Stimulated activated CD8-positive, alpha-beta memory T cell treated with anti-CD3 and anti-CD28 coated beads, Interleukin-4, amount 100 ng/mL, for 4 hours (primary cell): ENCODE results near the gene CHST15.
"Not testable (repeated sequence)": the region's sequence is repeated elsewhere in the genome, so short reads cannot be mapped to it uniquely, and the experiment has no call there.

ENCODE experiments used
- DNase-seq, 2 donors: peaks; one replicate each; pipeline ENCODE4 v3.0.0-alpha.2; 2020; ENCODE audit warnings: low read depth in 2 of 2, low spot score in 1 of 2

CHST15 gene

DNA sequence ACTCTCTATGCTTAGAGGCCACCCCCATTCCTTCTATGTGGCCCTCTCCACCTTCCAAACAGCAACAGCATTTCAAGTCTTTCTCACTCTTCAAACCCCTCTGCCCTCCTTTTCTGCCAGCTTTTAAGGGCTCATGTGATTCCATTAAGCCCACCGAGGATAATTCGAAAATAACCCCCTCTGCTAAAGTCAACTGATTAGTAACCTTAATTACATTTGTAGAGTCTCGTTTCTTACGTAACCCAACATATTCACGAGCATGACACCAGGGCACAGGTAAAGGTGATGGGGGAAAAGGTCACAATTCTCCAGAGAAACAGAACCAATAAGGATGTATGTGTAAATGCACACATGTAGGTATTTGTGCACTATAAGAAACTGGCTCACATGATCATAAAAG lies 6.7 kb upstream of the CHST15 start:
- no peak for DNase-seq

DNA sequence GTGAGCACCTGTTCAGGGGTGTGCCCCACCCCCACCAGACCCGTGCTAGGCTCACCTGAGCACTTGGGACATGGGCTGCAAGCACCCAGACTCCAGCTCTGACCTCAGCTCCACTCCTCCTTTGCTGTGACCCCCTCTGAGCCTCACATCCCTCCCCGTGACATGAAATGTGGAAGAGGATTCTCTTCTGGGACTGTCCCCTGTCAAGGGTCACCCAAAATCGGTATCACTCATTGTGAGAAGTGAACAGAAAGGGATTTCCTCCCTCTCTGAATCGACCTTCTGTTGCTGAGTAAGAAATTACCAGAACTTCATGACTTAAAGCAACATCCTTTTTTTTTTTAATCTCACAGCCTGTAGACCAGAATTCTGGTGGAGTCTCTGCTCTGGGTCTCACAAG lies 6.2 kb upstream of the CHST15 start:
- no peak for DNase-seq

DNA sequence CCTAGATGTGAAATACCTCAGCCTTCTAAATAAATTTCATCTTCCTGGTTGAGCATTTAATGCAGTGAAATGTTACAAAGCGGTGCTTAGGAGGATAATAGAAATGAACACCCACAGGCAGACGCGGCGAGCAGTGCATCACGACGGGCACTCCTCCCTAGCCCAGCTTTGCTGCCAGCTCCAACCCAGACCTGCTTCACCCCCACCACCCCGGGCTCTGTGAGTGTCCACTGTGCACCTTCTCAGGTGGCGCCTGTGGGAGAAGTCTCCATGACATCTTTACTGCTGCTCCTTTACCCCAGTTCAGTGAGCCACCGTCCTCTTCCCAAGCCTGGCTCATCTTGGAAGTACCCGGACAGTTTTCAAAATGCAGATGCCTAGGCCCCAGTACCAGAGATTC lies 5.2 kb upstream of the CHST15 start:
- DNase-seq: no peak

GRCh38 chr10:124097883-124098282 lies 4.5 kb upstream of the CHST15 start:
- DNase-seq: no peak

- no peak for DNase-seq
Observed at GRCh38 chr10:124096494-124096893, 3.1 kb upstream of the CHST15 start.

DNA sequence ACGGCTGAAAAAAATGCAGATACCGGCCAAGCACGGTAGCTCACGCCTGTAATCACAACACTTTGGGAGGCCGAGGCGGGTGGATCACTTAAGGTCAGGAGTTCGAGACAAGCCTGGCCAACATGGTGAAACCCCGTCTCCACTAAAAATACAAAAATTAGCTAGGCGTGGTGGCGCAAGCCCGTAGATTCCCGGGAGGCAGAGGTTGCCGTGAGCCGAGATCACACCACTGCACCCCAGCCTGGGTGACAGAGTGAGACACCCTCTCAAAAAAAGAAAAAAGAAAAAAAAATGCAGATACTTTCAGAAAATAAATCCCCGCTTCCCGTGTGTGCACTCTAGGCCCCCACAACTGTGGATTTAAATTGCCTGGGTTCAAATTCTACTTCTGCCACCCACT lies 2.4 kb upstream of the CHST15 start:
- DNase-seq: not testable (repeated sequence)

DNA sequence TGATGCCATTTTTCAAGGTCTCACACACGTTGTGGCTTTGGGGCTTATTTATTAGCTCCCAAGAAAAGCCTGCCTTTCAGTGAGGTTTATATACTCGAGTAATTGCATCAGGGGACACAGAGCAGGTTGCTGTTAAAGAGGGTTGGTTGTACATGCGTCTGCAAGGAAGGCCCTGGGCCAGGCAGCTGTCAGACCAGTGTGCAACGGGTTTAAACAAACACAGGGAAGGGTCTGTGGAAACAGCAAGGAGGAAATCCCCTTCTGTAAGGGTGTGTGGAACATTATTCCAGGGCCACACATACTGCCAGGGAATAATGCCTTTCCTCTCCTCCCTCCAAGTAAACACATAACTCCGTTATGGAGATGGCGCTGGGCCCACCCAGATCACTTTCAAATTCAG lies 1.7 kb upstream of the CHST15 start:
- DNase-seq: no peak

GRCh38 chr10:124094419-124094785 lies 1.0 kb upstream of the CHST15 start:
- DNase-seq: no peak

GRCh38 chr10:124093774-124094418 lies 498 bp upstream of the CHST15 start:
- not testable (repeated sequence) for DNase-seq

DNA sequence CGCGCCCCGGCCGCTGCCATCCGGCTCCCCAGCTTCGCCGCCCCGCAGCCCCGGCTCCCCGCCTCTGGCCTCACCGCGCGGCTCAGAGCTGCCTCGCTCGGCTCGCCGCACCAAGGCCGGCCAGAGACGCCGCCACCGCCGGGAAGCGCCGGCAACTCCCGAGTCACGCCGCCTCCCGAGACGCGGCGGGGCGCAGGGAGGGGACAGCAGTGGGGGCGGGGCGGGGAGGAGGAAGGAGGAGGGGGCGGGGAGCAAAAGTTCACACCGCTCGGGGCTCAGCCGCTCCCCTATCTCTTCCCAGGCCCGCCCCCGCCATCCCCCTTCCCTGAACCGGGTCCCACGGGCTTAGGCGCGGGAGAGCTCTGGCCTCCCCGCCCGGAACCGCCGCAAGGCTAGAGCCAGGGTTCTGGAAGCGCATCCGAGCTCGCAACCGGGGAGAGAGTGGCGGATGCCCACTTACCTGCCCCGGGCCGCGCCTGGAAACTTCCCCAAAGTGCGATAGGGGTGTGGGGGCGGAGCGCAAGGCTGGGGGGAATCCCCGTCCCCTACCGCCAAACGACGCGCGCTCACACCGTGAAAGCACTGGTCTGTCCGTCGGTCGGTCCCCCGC lies 1.0 kb downstream of the CHST15 start:
- no peak for DNase-seq

GRCh38 chr10:124091646-124092249 lies 1.6 kb downstream of the CHST15 start:
- DNase-seq: no peak

- no peak for DNase-seq
Observed at GRCh38 chr10:124090601-124091209, 2.7 kb downstream of the CHST15 start.

GRCh38 chr10:124089859-124090258 lies 3.5 kb downstream of the CHST15 start:
- no peak for DNase-seq

- no peak for DNase-seq
Observed at GRCh38 chr10:124088915-124089314, 4.5 kb downstream of the CHST15 start.

DNA sequence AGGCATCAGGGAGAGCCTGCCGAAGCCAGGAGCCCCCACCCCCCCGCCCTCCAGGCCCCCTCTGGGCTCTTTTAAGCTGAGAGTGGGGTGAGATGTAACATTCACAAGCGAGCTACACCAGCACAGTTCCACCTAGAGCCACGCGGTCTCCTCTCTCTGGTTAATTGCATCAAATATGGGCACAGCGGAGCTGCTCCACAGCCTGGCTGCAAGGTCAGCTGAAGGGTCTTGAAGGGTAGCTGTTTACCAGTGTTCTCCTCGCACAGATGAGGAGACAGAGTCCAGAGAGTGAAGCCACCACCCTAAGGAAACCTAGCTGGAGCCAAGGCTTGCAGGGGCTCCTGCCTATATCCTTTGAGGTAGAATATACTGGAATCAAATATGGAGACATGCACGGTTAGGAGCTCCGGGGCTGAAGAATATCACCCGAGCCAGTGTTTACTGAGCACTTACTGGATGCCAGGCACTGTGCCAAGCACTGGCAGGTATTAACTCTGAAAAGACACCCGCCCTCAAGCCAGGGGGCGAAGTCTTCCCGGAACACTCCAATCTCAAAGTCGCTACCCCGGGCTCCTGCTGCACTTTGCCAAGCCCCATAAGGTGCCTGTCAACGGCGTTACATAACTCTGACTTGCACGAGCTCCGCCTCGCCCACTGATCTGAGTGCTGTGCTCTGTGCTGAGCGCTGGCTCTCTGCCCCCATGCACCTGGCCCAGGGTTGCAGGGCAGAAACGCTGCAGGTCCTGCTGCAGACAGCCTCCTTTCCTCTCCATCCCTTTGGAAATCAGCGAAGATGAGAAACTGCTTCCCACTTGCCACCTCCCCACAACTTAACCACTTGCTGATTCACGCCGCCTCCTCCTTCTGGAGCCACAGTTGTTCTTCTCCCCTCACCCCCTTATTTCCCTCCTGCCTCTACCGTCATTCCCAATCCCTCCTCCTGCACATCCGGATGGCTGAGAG lies 5.4 kb downstream of the CHST15 start:
- DNase-seq: no peak

DNA sequence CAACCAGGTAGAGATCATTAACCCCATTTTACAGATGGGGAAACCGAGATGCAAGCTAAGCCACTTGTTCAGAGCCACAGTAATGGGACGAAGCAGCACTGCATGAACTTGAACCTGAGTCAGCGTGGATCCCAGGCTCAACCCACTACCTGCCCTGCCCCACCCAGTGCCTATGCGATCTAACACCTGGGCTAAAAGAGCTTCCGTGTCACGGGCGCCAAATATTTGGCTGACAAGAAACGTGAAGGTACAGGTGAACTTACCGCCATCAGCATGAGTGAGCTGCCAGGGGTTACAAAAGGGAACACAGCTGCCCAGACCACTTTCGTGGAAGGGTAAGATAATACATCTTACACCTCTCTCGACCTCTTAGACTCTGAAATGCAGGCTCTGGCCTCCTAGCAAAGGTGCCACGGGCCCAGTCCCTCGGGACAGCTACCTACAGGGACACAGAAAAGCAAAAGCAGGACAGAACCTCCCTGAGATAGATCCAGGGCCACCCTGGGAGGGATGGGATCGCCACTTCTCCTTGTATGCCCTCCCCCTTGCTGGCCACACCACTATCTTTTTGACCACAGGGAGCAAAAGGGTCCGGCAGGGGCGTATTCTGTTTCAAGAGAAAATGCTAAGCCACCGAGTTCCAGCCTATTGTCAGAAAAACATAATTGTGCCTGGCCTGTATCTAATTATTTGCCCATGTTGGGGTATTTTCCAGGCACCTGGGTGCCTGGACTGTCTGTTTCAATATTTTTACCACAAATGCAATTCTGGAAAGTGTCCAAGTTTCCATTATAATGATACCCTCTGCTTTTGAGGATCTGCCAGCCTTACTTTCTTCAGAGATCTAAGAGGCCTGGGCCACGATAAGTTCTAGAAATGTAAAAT lies 6.4 kb downstream of the CHST15 start:
- no peak for DNase-seq

DNA sequence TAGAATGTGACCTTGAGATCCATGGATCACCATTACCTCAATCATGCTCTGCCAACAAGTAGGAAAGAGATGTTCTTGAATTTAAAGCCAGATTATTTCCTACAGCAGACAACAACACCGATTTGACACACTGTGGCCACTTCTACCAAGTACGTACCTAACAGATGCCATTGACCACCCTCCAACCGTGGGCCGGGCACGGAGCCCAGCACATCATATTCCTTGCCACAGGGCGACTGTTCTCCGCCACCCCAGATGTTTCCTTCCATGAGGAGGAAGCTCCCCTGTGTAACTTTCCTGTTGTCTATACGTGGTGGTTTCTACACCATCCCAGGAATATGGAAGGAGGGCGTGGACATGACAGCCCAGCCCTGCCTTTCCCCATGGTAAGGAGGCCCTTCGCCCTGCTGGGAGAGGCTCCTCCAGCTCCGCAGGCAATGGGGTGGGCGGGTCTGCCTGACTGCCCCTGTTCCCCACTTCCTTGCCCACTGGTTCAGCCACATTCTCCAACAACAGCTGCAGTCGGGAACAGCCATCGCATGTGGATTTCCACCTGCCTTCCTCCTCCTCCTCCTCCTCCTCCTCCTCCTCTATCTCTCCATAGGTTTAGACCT lies 7.2 kb downstream of the CHST15 start:
- no peak for DNase-seq

DNA sequence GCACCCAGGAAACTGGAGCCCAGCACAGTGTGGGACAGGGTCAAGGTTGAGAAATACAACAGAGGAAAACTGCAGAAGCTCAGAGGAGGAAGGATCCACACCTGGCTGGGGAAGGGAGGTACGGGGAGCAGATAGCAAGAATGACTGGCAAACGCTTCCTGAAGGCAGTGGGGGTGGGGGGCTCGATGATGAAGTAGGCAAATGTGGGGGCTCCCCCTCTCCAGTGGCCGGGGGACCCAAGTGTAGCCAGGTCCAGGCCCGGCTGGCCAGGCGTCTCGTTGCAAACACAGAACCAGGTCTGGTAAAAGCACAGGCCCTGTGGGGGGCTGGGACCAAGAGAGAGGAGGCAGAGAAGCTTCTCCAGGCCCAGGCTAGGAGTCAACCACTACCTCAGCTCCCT lies 7.7 kb downstream of the CHST15 start:
- no peak for DNase-seq

DNA sequence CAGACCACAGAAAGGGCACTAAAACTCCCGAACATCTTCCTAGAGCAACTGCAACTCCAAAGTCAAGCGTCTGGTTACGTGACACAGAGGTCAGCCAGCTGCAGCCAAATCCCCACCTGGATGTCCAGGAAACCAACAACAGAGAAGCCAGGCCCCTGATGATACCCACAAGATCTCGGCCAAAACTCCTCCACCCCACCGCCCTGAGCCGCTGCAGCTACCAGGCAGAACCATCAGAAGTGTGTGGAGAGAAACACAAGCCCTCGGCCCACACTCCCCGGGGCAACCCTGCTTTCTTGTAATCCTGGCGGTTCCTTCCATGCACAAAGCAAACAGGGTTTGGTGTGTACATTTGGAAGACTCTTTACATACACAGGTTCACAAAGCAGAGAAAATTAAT lies 8.7 kb downstream of the CHST15 start:
- no peak for DNase-seq
